Stimulated activated effector memory CD8-positive, alpha-beta T cell treated with anti-CD3 and anti-CD28 coated beads, Interleukin-12 subunit alpha, Interleukin-12 subunit beta, amount 100 ng/mL, for 72 hours (primary cell): ENCODE data around the gene HSBP1L1.

ENCODE experiments used
- ATAC-seq: fragments of 150-1000 bp; cut with Tn5 transposase; 2 replicates; pipeline ENCODE4 v1.10.0; 2021
- DNase-seq, 2 donors: peaks; one replicate each; pipeline ENCODE4 v3.0.0; 2021 to 2022; ENCODE audit warnings: low spot score in 2 of 2
- H3K27ac Mint-ChIP-seq: one replicate; pipeline ENCODE4 v1.8.0; 2022; ENCODE audit warnings: mild to moderate bottlenecking, mixed read lengths
- H3K36me3 Mint-ChIP-seq: one replicate; pipeline ENCODE4 v1.8.0; 2022; ENCODE audit warnings: mild to moderate bottlenecking, mixed read lengths
- H3K4me1 Mint-ChIP-seq: one replicate; pipeline ENCODE4 v1.8.0; 2022; ENCODE audit warnings: mixed read lengths
- H3K4me3 Mint-ChIP-seq: one replicate; pipeline ENCODE4 v1.8.0; 2022; ENCODE audit warnings: mild to moderate bottlenecking, mixed read lengths
- H3K9me3 Mint-ChIP-seq: one replicate; pipeline ENCODE4 v1.8.0; 2022; ENCODE audit warnings: mixed read lengths

Gene HSBP1L1

GRCh38 chr18:79938196-79938595 is 26.2 kb upstream of the HSBP1L1 start:
- H3K9me3 Mint-ChIP-seq = peaks cover 13% of the 10 kb centered on the region
- ATAC-seq = no peak
- DNase-seq = no peak
- no peak overlapping the region for H3K4me3 Mint-ChIP-seq
- H3K36me3 Mint-ChIP-seq = peaks cover 51% of the 10 kb centered on the region
- H3K4me1 Mint-ChIP-seq = peaks cover 27% of the 10 kb centered on the region
- no peak overlapping the region for H3K27ac Mint-ChIP-seq

GRCh38 chr18:79939096-79939495 is 25.3 kb upstream of the HSBP1L1 start:
- Mint-ChIP-seq H3K27ac (no peak overlapping the region), H3K36me3 (peaks cover 44% of the 10 kb centered on the region), H3K4me3 (no peak overlapping the region), H3K9me3 (peaks cover 7% of the 10 kb centered on the region), H3K4me1 (peaks cover 30% of the 10 kb centered on the region)
- no peak for DNase-seq
- ATAC-seq = no peak

- no peak overlapping the region for H3K4me3 Mint-ChIP-seq
- no peak for ATAC-seq
- DNase-seq = no peak
- no peak overlapping the region for H3K27ac Mint-ChIP-seq
- peaks cover 42% of the 10 kb centered on the region for H3K4me1 Mint-ChIP-seq
- H3K9me3 Mint-ChIP-seq = peaks cover 7% of the 10 kb centered on the region
- H3K36me3 Mint-ChIP-seq = peaks cover 44% of the 10 kb centered on the region
Measured at GRCh38 chr18:79940126-79940813, 24.2 kb upstream of the HSBP1L1 start.

GRCh38 chr18:79940814-79941472 is 23.5 kb upstream of the HSBP1L1 start:
- Mint-ChIP-seq H3K27ac (no peak overlapping the region), H3K9me3 (peaks cover 2% of the 10 kb centered on the region), H3K4me1 (peaks cover 42% of the 10 kb centered on the region), H3K4me3 (no peak overlapping the region), H3K36me3 (peaks cover 37% of the 10 kb centered on the region)
- no peak for ATAC-seq
- DNase-seq = no peak

GRCh38 chr18:79941473-79942119 is 22.8 kb upstream of the HSBP1L1 start:
- DNase-seq = no peak
- peak overlapping the region; percentile 75 for H3K27ac Mint-ChIP-seq
- H3K36me3 Mint-ChIP-seq = peaks cover 36% of the 10 kb centered on the region
- ATAC-seq = no peak
- H3K4me3 Mint-ChIP-seq = no peak overlapping the region
- H3K4me1 Mint-ChIP-seq = peaks cover 45% of the 10 kb centered on the region
- H3K9me3 Mint-ChIP-seq = no peaks in the 10 kb centered on the region

GRCh38 chr18:79942211-79942610 is 22.2 kb upstream of the HSBP1L1 start:
- peaks cover 45% of the 10 kb centered on the region for H3K4me1 Mint-ChIP-seq
- peak overlapping the region; percentile 75 for H3K27ac Mint-ChIP-seq
- H3K36me3 Mint-ChIP-seq = peaks cover 35% of the 10 kb centered on the region
- no peak for ATAC-seq
- DNase-seq = no peak
- H3K4me3 Mint-ChIP-seq = no peak overlapping the region
- H3K9me3 Mint-ChIP-seq = no peaks in the 10 kb centered on the region

GRCh38 chr18:79942786-79943607 is 21.4 kb upstream of the HSBP1L1 start:
- H3K4me3 Mint-ChIP-seq = no peak overlapping the region
- DNase-seq (no peak), ATAC-seq (no peak)
- no peak overlapping the region for H3K27ac Mint-ChIP-seq
- peaks cover 38% of the 10 kb centered on the region for H3K4me1 Mint-ChIP-seq
- peaks cover 28% of the 10 kb centered on the region for H3K36me3 Mint-ChIP-seq
- H3K9me3 Mint-ChIP-seq = no peaks in the 10 kb centered on the region

- H3K27ac Mint-ChIP-seq = peak overlapping the region; percentile 95
- DNase-seq (no peak), ATAC-seq (no peak)
- H3K36me3 Mint-ChIP-seq = peaks cover 25% of the 10 kb centered on the region
- H3K9me3 Mint-ChIP-seq = no peaks in the 10 kb centered on the region
- no peak overlapping the region for H3K4me3 Mint-ChIP-seq
- peaks cover 40% of the 10 kb centered on the region for H3K4me1 Mint-ChIP-seq
Measured at GRCh38 chr18:79943608-79944125, 20.8 kb upstream of the HSBP1L1 start.

- peaks cover 46% of the 10 kb centered on the region for H3K4me1 Mint-ChIP-seq
- peaks cover 27% of the 10 kb centered on the region for H3K36me3 Mint-ChIP-seq
- no peaks in the 10 kb centered on the region for H3K9me3 Mint-ChIP-seq
- DNase-seq (no peak), ATAC-seq (peak; percentile 84)
- H3K27ac Mint-ChIP-seq = peak overlapping the region; percentile 95
- peak overlapping the region; percentile 23 for H3K4me3 Mint-ChIP-seq
Measured at GRCh38 chr18:79944126-79944731, 20.2 kb upstream of the HSBP1L1 start.

GRCh38 chr18:79944746-79945117 is 19.7 kb upstream of the HSBP1L1 start:
- DNase-seq (no peak), ATAC-seq (no peak)
- Mint-ChIP-seq H3K4me3 (peak overlapping the region; percentile 23), H3K27ac (peak overlapping the region; percentile 95), H3K36me3 (peaks cover 32% of the 10 kb centered on the region), H3K4me1 (peaks cover 50% of the 10 kb centered on the region), H3K9me3 (no peaks in the 10 kb centered on the region)

GRCh38 chr18:79945118-79946042 is 19.1 kb upstream of the HSBP1L1 start:
- Mint-ChIP-seq H3K27ac (peak overlapping the region; percentile 95), H3K36me3 (peaks cover 39% of the 10 kb centered on the region), H3K9me3 (no peaks in the 10 kb centered on the region), H3K4me1 (peaks cover 52% of the 10 kb centered on the region), H3K4me3 (no peak overlapping the region)
- no peak for DNase-seq
- ATAC-seq = no peak

- Mint-ChIP-seq H3K4me3 (no peak overlapping the region), H3K27ac (no peak overlapping the region), H3K36me3 (peaks cover 34% of the 10 kb centered on the region), H3K4me1 (peaks cover 55% of the 10 kb centered on the region), H3K9me3 (no peaks in the 10 kb centered on the region)
- ATAC-seq = no peak
- no peak for DNase-seq
Measured at GRCh38 chr18:79947054-79947755, 17.2 kb upstream of the HSBP1L1 start.

GRCh38 chr18:79947881-79948610 is 16.4 kb upstream of the HSBP1L1 start:
- Mint-ChIP-seq H3K9me3 (no peaks in the 10 kb centered on the region), H3K4me1 (peaks cover 55% of the 10 kb centered on the region), H3K4me3 (no peak overlapping the region), H3K36me3 (peaks cover 26% of the 10 kb centered on the region), H3K27ac (no peak overlapping the region)
- ATAC-seq (no peak), DNase-seq (no peak)
